Heart left ventricle (tissue), 13 donors: ENCODE data around the gene KIAA0930.

Experiments
- CTCF ChIP-seq, 12 donors: fragments of 200-600 bp; sonication (generic) in 4 of 12; IDR thresholded peaks; one replicate each; pipeline versions ENCODE4 v1.5.0 to v1.8.0; 2018 to 2022; ENCODE audit warnings: antibody characterized with exemption in 12 of 12, mild to moderate bottlenecking in 5 of 12
- POLR2A ChIP-seq, 2 donors: fragments of 450-650 bp; IDR thresholded peaks; one replicate each; pipeline ENCODE4 v1.6.1; 2017; ENCODE audit warnings: antibody characterized with exemption in 2 of 2, mild to moderate bottlenecking in 2 of 2, moderate library complexity in 2 of 2
- donor health status: ischemic (EF 13 %, LVEDD 7.1; RV severe dilation, severe dysfunction).
- donor health status: DM: no; HTN: yes; CAD: no.
- donor health status: DM: no; HTN: no; CAD: no.
- donor health status: ischemic (EF 25% LVEDD 6.9; RV normal size, moderate dysfunction).
- donor health status: ischemic (EF 25% LVEDD 5.7; RV mildly dilated, moderate dysfunction).
- donor health status: ischemic (EF 35%, LVEDD 5.7; RV mildly dilated, moderate dysfunction).
- donor health status: nonischemic (EF 11% LVEDD 7.7; RV severe dilation, severe dysfunction).
- donor health status: DM: yes; HTN: yes; CAD: no.
- donor health status: PGD.
- donor health status: ischemic (EF 29% LVEDD 5.4; RV normal size, mild dysfunction).
- donor health status: nonischemic (EF 23%, LVEDD 6.1; RV moderate dilation, normal function).

DNA sequence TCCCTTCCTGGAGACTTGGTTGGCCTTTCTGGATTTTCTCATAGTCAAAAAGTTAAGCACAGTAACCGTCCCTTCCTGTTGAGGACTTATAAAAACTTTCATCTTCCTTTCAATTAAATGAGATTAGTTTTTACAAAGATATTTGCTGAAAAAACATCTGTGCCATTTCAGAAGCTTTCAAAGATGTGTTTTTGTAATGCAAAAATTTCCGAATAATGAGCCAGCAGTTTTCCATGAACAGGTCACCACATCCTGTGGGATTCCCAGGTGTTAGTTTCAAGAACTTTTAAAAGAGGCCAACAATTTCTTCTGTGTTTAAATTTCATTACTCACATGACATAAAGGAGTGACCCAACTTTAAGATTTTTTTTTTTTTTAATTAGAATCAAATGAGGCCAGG lies 58.9 kb downstream of the KIAA0930 start:
- TF ChIP-seq POLR2A (IDR thresholded peaks at IDR 0.05): no peak
- no peak for TF ChIP-seq CTCF (IDR thresholded peaks at IDR 0.05)
